ENCODE results near the gene FAM3B.

GRCh38 chr21:41349619-41350390 lies 33.2 kb downstream of the FAM3B start:
- TF ChIP-seq, protein P1, sequence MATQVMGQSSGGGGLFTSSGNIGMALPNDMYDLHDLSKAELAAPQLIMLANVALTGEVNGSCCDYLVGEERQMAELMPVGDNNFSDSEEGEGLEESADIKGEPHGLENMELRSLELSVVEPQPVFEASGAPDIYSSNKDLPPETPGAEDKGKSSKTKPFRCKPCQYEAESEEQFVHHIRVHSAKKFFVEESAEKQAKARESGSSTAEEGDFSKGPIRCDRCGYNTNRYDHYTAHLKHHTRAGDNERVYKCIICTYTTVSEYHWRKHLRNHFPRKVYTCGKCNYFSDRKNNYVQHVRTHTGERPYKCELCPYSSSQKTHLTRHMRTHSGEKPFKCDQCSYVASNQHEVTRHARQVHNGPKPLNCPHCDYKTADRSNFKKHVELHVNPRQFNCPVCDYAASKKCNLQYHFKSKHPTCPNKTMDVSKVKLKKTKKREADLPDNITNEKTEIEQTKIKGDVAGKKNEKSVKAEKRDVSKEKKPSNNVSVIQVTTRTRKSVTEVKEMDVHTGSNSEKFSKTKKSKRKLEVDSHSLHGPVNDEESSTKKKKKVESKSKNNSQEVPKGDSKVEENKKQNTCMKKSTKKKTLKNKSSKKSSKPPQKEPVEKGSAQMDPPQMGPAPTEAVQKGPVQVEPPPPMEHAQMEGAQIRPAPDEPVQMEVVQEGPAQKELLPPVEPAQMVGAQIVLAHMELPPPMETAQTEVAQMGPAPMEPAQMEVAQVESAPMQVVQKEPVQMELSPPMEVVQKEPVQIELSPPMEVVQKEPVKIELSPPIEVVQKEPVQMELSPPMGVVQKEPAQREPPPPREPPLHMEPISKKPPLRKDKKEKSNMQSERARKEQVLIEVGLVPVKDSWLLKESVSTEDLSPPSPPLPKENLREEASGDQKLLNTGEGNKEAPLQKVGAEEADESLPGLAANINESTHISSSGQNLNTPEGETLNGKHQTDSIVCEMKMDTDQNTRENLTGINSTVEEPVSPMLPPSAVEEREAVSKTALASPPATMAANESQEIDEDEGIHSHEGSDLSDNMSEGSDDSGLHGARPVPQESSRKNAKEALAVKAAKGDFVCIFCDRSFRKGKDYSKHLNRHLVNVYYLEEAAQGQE (IDR thresholded peaks at IDR 0.05; ENCODE audit: unreplicated experiment), result no peak
- TF ChIP-seq CTCF (conservative IDR thresholded peaks at IDR 0.05; ENCODE audit: low read depth in 2 of 2), result no peak
- no peak for TF ChIP-seq POLR2AphosphoS5 (IDR thresholded peaks at IDR 0.05; ENCODE audit: low read depth)
- no peak for TF ChIP-seq EZH2 (IDR thresholded peaks at IDR 0.05; ENCODE audit: low read depth, unreplicated experiment)
- TF ChIP-seq JUNB (IDR thresholded peaks at IDR 0.05; ENCODE audit: unreplicated experiment), result no peak

All from GM23338 (cell line).